Endothelial cell of umbilical vein (primary cell): Measurements from ENCODE around the gene FAM50A. TPM values are rescaled to one million over a fixed set of nuclear protein-coding genes. Genes with fewer than 3 reads are reported as not detected.

Experiments
- BruUV-seq: library from RNA; stranded (reverse); fragments of 400-500 nt; replicated peaks from 2 replicates; lab custom pipeline; 2021; lab: Mats Ljungman, UMichigan
- CTCF ChIA-PET: fragments of 300-600, 350-600 bp; sonication (Branson Sonifier 250); formaldehyde crosslinking; loops from one replicate; lab custom pipeline; 2021; ENCODE audit warnings: antibody characterized with exemption, inconsistent platforms; lab: Charles Lee
- POLR2A ChIA-PET: fragments of 300-600, 350-600 bp; sonication (Branson Sonifier 250); formaldehyde crosslinking; loops from one replicate; lab custom pipeline; 2021; ENCODE audit warnings: antibody characterized with exemption, inconsistent platforms; lab: Charles Lee
- DNase-seq: peaks from one replicate; pipeline ENCODE4 v3.0.0-alpha.2; 2011; ENCODE audit warnings: low read depth, low spot score
- FAIRE-seq: peaks from 2 replicates; lab custom pipeline; 2011; peaks lifted over from hg19 to GRCh38; lab: Jason Lieb, UNC
- H2AFZ ChIP-seq: 2 replicates; pipeline ENCODE4 v1.6.0; 2012; ENCODE audit warnings: low read depth, low read length, control low read depth, inconsistent platforms
- H3K27ac ChIP-seq: 2 replicates; pipeline ENCODE4 v1.5.1; 2011; ENCODE audit warnings: low read depth, mild to moderate bottlenecking, control low read depth, low read length, moderate library complexity; ENCODE audit not compliant: insufficient read depth
- H3K27me3 ChIP-seq, 2 experiments: 2 replicates each; pipeline versions ENCODE4 v1.6.0 to v1.6.1; 2011; ENCODE audit warnings: low read length in 2 of 2, mixed read lengths in 1 of 2; ENCODE audit not compliant: control insufficient read depth in 2 of 2, insufficient read depth in 2 of 2
- H3K36me3 ChIP-seq, 2 experiments: 2 replicates in 1 of 2; 3 replicates in 1 of 2; pipeline ENCODE4 v1.5.1; 2011; ENCODE audit warnings: low read length in 2 of 2, mild to moderate bottlenecking in 1 of 2, moderate library complexity in 1 of 2; ENCODE audit not compliant: control insufficient read depth in 2 of 2, insufficient read depth in 2 of 2; ENCODE audit errors: extremely low read depth in 1 of 2
- H3K4me1 ChIP-seq: 3 replicates; pipeline ENCODE4 v1.5.1; 2011; ENCODE audit warnings: mild to moderate bottlenecking, low read length; ENCODE audit not compliant: control insufficient read depth, insufficient read depth; ENCODE audit errors: extremely low read depth
- H3K4me2 ChIP-seq: 2 replicates; pipeline ENCODE4 v1.6.1; 2011; ENCODE audit warnings: low read length, control low read depth, mixed read lengths; ENCODE audit not compliant: insufficient read depth
- H3K4me3 ChIP-seq, 3 experiments: fragments of 200-600 bp in 1 of 3; sonication (generic), shearing (Covaris generic) in 1 of 3; replicated peaks in 1 of 3; 2 replicates each; pipeline ENCODE4 v1.5.1; 2011 to 2016; ENCODE audit warnings: control low read depth in 3 of 3, low read length in 3 of 3, mild to moderate bottlenecking in 2 of 3, inconsistent platforms in 1 of 3, low read depth in 1 of 3, moderate library complexity in 1 of 3; ENCODE audit not compliant: insufficient read depth in 1 of 3
- H3K79me2 ChIP-seq: 2 replicates; pipeline ENCODE4 v1.6.0; 2012; ENCODE audit warnings: low read length, inconsistent platforms; ENCODE audit not compliant: control insufficient read depth, insufficient read depth
- H3K9ac ChIP-seq: replicated peaks from 2 replicates; pipeline ENCODE3; 2011; ENCODE audit warnings: low read length, control low read depth; ENCODE audit not compliant: insufficient read depth; ENCODE audit errors: extremely low read depth
- H3K9me1 ChIP-seq: replicated peaks from 3 replicates; pipeline ENCODE4 v1.6.0; 2011; ENCODE audit warnings: mild to moderate bottlenecking, low read length; ENCODE audit not compliant: control insufficient read depth, insufficient read depth; ENCODE audit errors: extremely low read depth
- H3K9me3 ChIP-seq: replicated peaks from 2 replicates; pipeline ENCODE4 v1.5.1; 2012; ENCODE audit warnings: low read length, inconsistent platforms; ENCODE audit not compliant: control insufficient read depth, insufficient read depth
- H4K20me1 ChIP-seq: replicated peaks from 2 replicates; pipeline ENCODE3; 2011; ENCODE audit warnings: mild to moderate bottlenecking, low read length; ENCODE audit not compliant: control insufficient read depth, insufficient read depth; ENCODE audit errors: extremely low read depth
- CTCF ChIP-seq, 2 donors: IDR thresholded peaks; 1 replicate in 1 of 2; 2 replicates in 1 of 2; pipeline ENCODE4 v1.5.1; 2011; ENCODE audit warnings: low read length in 2 of 2, mild to moderate bottlenecking in 2 of 2, moderate library complexity in 2 of 2, control low read depth in 1 of 2, inconsistent platforms in 1 of 2, low read depth in 1 of 2; ENCODE audit not compliant: insufficient read depth in 1 of 2; ENCODE audit errors: extremely low read depth in 1 of 2
- EZH2 ChIP-seq: IDR thresholded peaks from 2 replicates; pipeline ENCODE4 v1.6.1; 2012; ENCODE audit warnings: borderline replicate concordance, low read depth, mild to moderate bottlenecking, moderate library complexity, low read length, inconsistent platforms; ENCODE audit not compliant: severe bottlenecking
- FOS ChIP-seq: IDR thresholded peaks from 2 replicates; pipeline ENCODE4 v1.6.1; 2011; ENCODE audit warnings: mild to moderate bottlenecking, low read length, moderate library complexity, borderline replicate concordance; ENCODE audit not compliant: insufficient read depth
- GATA2 ChIP-seq: IDR thresholded peaks from 2 replicates; pipeline ENCODE4 v1.7.0; 2011; ENCODE audit warnings: low read depth, mild to moderate bottlenecking, moderate library complexity, mixed read lengths, low read length; ENCODE audit not compliant: insufficient read length, insufficient read depth
- JUN ChIP-seq: IDR thresholded peaks from 2 replicates; pipeline ENCODE4 v1.6.1; 2011; ENCODE audit warnings: borderline replicate concordance, low read depth; ENCODE audit not compliant: insufficient read length, insufficient read depth
- MAX ChIP-seq: IDR thresholded peaks from 2 replicates; pipeline ENCODE4 v1.6.1; 2011; ENCODE audit not compliant: insufficient read depth, insufficient read length
- MYC ChIP-seq: IDR thresholded peaks from one replicate; pipeline ENCODE4 v1.6.1; 2011; ENCODE audit warnings: mild to moderate bottlenecking, low read depth, low read length
- POLR2A ChIP-seq: IDR thresholded peaks from 2 replicates; pipeline ENCODE4 v1.6.1; 2012; ENCODE audit warnings: low read depth, mild to moderate bottlenecking, control low read depth, low read length
- POLR2AphosphoS5 ChIP-seq: IDR thresholded peaks from 2 replicates; pipeline ENCODE4 v1.6.1; 2012; ENCODE audit warnings: low read depth, mild to moderate bottlenecking, control low read depth, low read length, moderate library complexity; ENCODE audit not compliant: insufficient read depth
- dilution Hi-C: fragments of 300-500 bp; cut with MboI; formaldehyde crosslinking; loops from one replicate; pipeline ENCODE4 v1.15.0; 2019; ENCODE audit warnings: low sequenced_read_pairs; ENCODE audit not compliant: extremely low pct_ligation_motif_present
- intact Hi-C: fragments of 100-400 bp; cut with micrococcal nuclease; formaldehyde crosslinking; loops from one replicate; pipeline ENCODE4 v1.10.0; 2022
- polyA plus RNA-seq, 4 experiments: library from polyadenylated mRNA; depleted of rRNA in 3 of 4; stranded (reverse) in 3 of 4; unstranded in 1 of 4; fragments of >200 nt; gene quantifications; 2 replicates each; pipeline versions ENCODE4 v1.2.1 to v1.2.3, GENCODE V29; 2011 to 2012; ENCODE audit warnings: missing spikeins in 1 of 4
- total RNA-seq: library from RNA; stranded (reverse); gene quantifications from 2 replicates; pipeline ENCODE4 v1.2.3, GENCODE V29; 2021

FAM50A gene
- total and polyA plus RNA-seq, 2 donors (not counting 3 experiments of a cell fraction or from before 2014, with no cell fraction given), result 75.9 to 123 TPM

- no peak overlapping the region for H3K4me2 ChIP-seq
- dilution Hi-C loops (no loop called here), intact Hi-C loops (no loop called here)
- H3K9me3 ChIP-seq, result no peaks in the 10 kb centered on the region
- peaks cover 5% of the 10 kb centered on the region for H3K79me2 ChIP-seq
- peaks cover 0 to 46% of the 10 kb centered on the region in 2 experiments for H3K36me3 ChIP-seq
- H3K9me1 ChIP-seq, result no peaks in the 10 kb centered on the region
- POLR2A ChIA-PET, result no interaction called here
- H4K20me1 ChIP-seq, result no peaks in the 10 kb centered on the region
- no peaks in the 10 kb centered on the region for H3K27me3 ChIP-seq
- DNase-seq (no peak), FAIRE-seq (no peak)
- H3K4me3 ChIP-seq, result no peak overlapping the region
- H3K27ac ChIP-seq, result no peak overlapping the region
- TF ChIP-seq MAX (no peak), FOS (no peak), GATA2 (no peak), POLR2A (no peak), EZH2 (no peak)
- no peaks in the 10 kb centered on the region for H3K4me1 ChIP-seq
- H2AFZ ChIP-seq, result no peak overlapping the region
- no peak overlapping the region for H3K9ac ChIP-seq
- BruUV-seq, result no TSS peak
- CTCF ChIA-PET, result interaction anchor here (1.2 kb wide), 1 partner anchor 11 kb away, joined by 3 read pairs; no protein-coding TSS in a partner anchor
Observed at GRCh38 chrX:154465601-154466000, 21.7 kb downstream of the FAM50A start.

- intact Hi-C loops (no loop called here), dilution Hi-C loops (no loop called here)
- no TSS peak for BruUV-seq
- no peak overlapping the region for H3K9ac ChIP-seq
- no peaks in the 10 kb centered on the region for H3K9me3 ChIP-seq
- no peak overlapping the region for H3K4me3 ChIP-seq
- no peak overlapping the region for H2AFZ ChIP-seq
- no peak overlapping the region for H3K4me2 ChIP-seq
- no peaks in the 10 kb centered on the region for H4K20me1 ChIP-seq
- no peaks in the 10 kb centered on the region for H3K4me1 ChIP-seq
- POLR2A ChIA-PET, result no interaction called here
- DNase-seq (no peak), FAIRE-seq (no peak)
- peaks cover 0 to 48% of the 10 kb centered on the region in 2 experiments for H3K36me3 ChIP-seq
- no peaks in the 10 kb centered on the region for H3K9me1 ChIP-seq
- no peak for TF ChIP-seq FOS
- TF ChIP-seq GATA2, result no peak
- TF ChIP-seq MAX, result no peak
- no peak for TF ChIP-seq EZH2
- TF ChIP-seq MYC, result no peak
- TF ChIP-seq CTCF (IDR thresholded peaks at IDR 0.05; ENCODE audit: extremely low read depth in 1 of 2, insufficient read depth in 1 of 2, low read depth in 1 of 2, low read length in 2 of 2), result no peak
- TF ChIP-seq JUN, result no peak
- no peak for TF ChIP-seq POLR2AphosphoS5
- TF ChIP-seq POLR2A, result no peak
- no peak overlapping the region for H3K27ac ChIP-seq
- CTCF ChIA-PET, result no interaction called here
- no peaks in the 10 kb centered on the region for H3K27me3 ChIP-seq
- peaks cover 3% of the 10 kb centered on the region for H3K79me2 ChIP-seq
Observed at GRCh38 chrX:154466036-154466435, 22.1 kb downstream of the FAM50A start.
